Lung (tissue), 12 donors: Measurements from ENCODE around the gene AFG1L. TPM values are rescaled to one million over a fixed set of nuclear protein-coding genes. Genes with fewer than 3 reads are reported as not detected.

Experiments
- ATAC-seq: fragments of 200-7000 bp; cut with Tn5 transposase; one replicate; pipeline ENCODE4 v1.9.1; 2020; ENCODE audit warnings: moderate number of reproducible peaks; ENCODE audit not compliant: insufficient read depth, low FRiP score
- DNase-seq, 3 donors: peaks; one replicate each; pipeline ENCODE4 v3.0.0-alpha.2; 2013 to 2017
- H3K27ac ChIP-seq, 2 donors: one replicate each; pipeline ENCODE4 v1.5.1; 2013; ENCODE audit warnings: mild to moderate bottlenecking in 2 of 2, moderate library complexity in 2 of 2, control low read depth in 1 of 2, inconsistent platforms in 1 of 2, low read depth in 1 of 2, low read length in 1 of 2
- H3K27me3 ChIP-seq, 3 donors: one replicate each; pipeline ENCODE4 v1.5.1; 2013; ENCODE audit warnings: low read length in 2 of 3; ENCODE audit not compliant: control insufficient read depth in 3 of 3, insufficient read depth in 3 of 3
- H3K36me3 ChIP-seq, 4 donors: one replicate each; pipeline ENCODE4 v1.5.1; 2013; ENCODE audit warnings: low read length in 4 of 4, mild to moderate bottlenecking in 1 of 4, moderate library complexity in 1 of 4; ENCODE audit not compliant: control insufficient read depth in 4 of 4, insufficient read depth in 4 of 4
- H3K4me1 ChIP-seq, 5 donors: one replicate each; pipeline ENCODE4 v1.5.1; 2013; ENCODE audit warnings: low read length in 5 of 5, mild to moderate bottlenecking in 2 of 5, moderate library complexity in 1 of 5; ENCODE audit not compliant: control insufficient read depth in 5 of 5, insufficient read depth in 5 of 5
- H3K4me3 ChIP-seq: one replicate; pipeline ENCODE4 v1.5.1; 2013; ENCODE audit warnings: mild to moderate bottlenecking, control low read depth, moderate library complexity
- H3K9ac ChIP-seq, 2 donors: one replicate each; pipeline ENCODE4 v1.5.1; 2013; ENCODE audit warnings: low read length in 2 of 2, control low read depth in 1 of 2; ENCODE audit not compliant: insufficient read depth in 1 of 2
- H3K9me3 ChIP-seq, 4 donors: one replicate each; pipeline ENCODE4 v1.5.1; 2013; ENCODE audit warnings: low read length in 3 of 4, mild to moderate bottlenecking in 1 of 4, moderate library complexity in 1 of 4; ENCODE audit not compliant: control insufficient read depth in 4 of 4, insufficient read depth in 3 of 4
- WGBS, 2 donors: extraction: QIAGEN DNeasy Blood & Tissue Kit; methylation state at CpG; one replicate each; pipeline ENCODE4 v1.1.7; 2013; 5-methylcytosine and 5-hydroxymethylcytosine counted together
- polyA plus RNA-seq, 2 donors: library from polyadenylated mRNA; stranded (reverse); fragments of 200-250 nt; gene quantifications; one replicate each; pipeline ENCODE4 v1.2.1, GENCODE V29; 2013
- total RNA-seq, 2 donors: library from RNA; depleted of rRNA in 1 of 2; stranded (reverse); fragments of >200 nt in 1 of 2; gene quantifications; one replicate each; pipeline ENCODE4 v1.2.1, GENCODE V29; 2014 to 2021
- TF ChIP-seq, protein P1 (sequence below): IDR thresholded peaks from 2 replicates; pipeline ENCODE4 v1.5.1; 2012; ENCODE audit warnings: mild to moderate bottlenecking; ENCODE audit errors: control extremely low read depth, extremely low read depth
- donor health status: control.
- donor health status: control.
- donor health status: Bipolar disorder and iron deficiency.
- donor health status: healthy.
- donor health status: DM: yes; HTN: yes; CAD: no.

The AFG1L gene
- total and polyA plus RNA-seq, 4 donors = 2.0 to 9.5 (median 5.5) TPM

GRCh38 chr6:108419934-108420609 is 125.2 kb downstream of the AFG1L start:
- H3K9me3 ChIP-seq = no peaks in the 10 kb centered on the region
- H3K36me3 ChIP-seq = no peaks in the 10 kb centered on the region
- DNase-seq = no peak
- TF ChIP-seq, protein P1, sequence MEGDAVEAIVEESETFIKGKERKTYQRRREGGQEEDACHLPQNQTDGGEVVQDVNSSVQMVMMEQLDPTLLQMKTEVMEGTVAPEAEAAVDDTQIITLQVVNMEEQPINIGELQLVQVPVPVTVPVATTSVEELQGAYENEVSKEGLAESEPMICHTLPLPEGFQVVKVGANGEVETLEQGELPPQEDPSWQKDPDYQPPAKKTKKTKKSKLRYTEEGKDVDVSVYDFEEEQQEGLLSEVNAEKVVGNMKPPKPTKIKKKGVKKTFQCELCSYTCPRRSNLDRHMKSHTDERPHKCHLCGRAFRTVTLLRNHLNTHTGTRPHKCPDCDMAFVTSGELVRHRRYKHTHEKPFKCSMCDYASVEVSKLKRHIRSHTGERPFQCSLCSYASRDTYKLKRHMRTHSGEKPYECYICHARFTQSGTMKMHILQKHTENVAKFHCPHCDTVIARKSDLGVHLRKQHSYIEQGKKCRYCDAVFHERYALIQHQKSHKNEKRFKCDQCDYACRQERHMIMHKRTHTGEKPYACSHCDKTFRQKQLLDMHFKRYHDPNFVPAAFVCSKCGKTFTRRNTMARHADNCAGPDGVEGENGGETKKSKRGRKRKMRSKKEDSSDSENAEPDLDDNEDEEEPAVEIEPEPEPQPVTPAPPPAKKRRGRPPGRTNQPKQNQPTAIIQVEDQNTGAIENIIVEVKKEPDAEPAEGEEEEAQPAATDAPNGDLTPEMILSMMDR = no peak
- no peak overlapping the region for H3K27ac ChIP-seq
- no peak overlapping the region for H3K4me3 ChIP-seq
- H3K27me3 ChIP-seq = no peaks in the 10 kb centered on the region
- ATAC-seq = no peak
- H3K4me1 ChIP-seq = peaks cover 0 to 2% (median 0%) of the 10 kb centered on the region in 5 donors
- WGBS, 2 donors = 77 to 79% methylated on average over 2 of the region's 2 CpGs
- H3K9ac ChIP-seq = no peak overlapping the region

DNA sequence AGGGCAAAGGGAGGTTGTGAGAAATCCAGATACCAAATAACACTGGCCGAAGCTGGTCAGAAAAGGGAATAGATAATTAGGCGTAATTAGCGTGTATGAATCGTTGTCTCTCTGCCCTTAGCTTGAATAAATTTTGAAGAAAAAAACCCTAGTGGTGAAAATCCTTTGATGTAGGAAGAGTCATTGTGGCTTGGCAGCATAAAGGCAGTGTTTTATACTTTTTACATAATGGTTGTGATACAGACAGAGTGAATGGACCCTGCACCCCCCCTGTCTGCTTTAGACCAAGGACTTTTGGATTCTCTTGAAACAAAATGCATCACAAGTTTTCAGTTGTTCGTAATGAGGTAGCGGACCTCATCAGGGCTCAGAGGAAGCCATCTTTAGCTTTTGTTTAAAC is 126.5 kb downstream of the AFG1L start:
- Histone ChIP-seq H3K9ac (no peak overlapping the region), H3K9me3 (no peaks in the 10 kb centered on the region), H3K27me3 (no peaks in the 10 kb centered on the region), H3K36me3 (no peaks in the 10 kb centered on the region), H3K4me3 (no peak overlapping the region), H3K27ac (no peak overlapping the region), H3K4me1 (peaks cover 0 to 2% (median 0%) of the 10 kb centered on the region in 5 donors)
- DNase-seq = no peak
- no peak for ATAC-seq
- TF ChIP-seq, protein P1 = no peak
- 96 to 98% methylated on average over 6 of the region's 6 CpGs for WGBS, 2 donors

- no peak overlapping the region for H3K4me3 ChIP-seq
- TF ChIP-seq, protein P1 = no peak
- H3K36me3 ChIP-seq = no peaks in the 10 kb centered on the region
- DNase-seq (no peak), ATAC-seq (no peak)
- no peaks in the 10 kb centered on the region for H3K27me3 ChIP-seq
- H3K4me1 ChIP-seq = no peaks in the 10 kb centered on the region
- H3K27ac ChIP-seq = no peak overlapping the region
- 35 to 73% methylated on average over 1 of the region's 1 CpG for WGBS, 2 donors
- H3K9ac ChIP-seq = no peak overlapping the region
- H3K9me3 ChIP-seq = no peaks in the 10 kb centered on the region
These were observed 129.3 kb downstream of the AFG1L start for GRCh38 chr6:108423982-108424705.
